A549 (cell line): ENCODE measurements around the gene PTBP1.

Experiments
- CEBPB ChIP-seq, 2 experiments: fragments of >200 bp in 1 of 2; sonication (Bioruptor Twin) in 1 of 2; formaldehyde crosslinking in 1 of 2; IDR thresholded peaks; 2 replicates each; pipeline ENCODE4 v1.6.1; 2012 to 2016
- CTCF ChIP-seq: fragments of >200 bp; sonication (Bioruptor Twin); formaldehyde crosslinking; IDR thresholded peaks from 3 replicates; pipeline ENCODE4 v1.5.1; 2016
- KDM5A ChIP-seq: fragments of 200-600 bp; sonication (generic); IDR thresholded peaks from 2 replicates; pipeline ENCODE4 v1.6.1; 2016; ENCODE audit warnings: antibody characterized with exemption, mild to moderate bottlenecking
- MAX ChIP-seq: IDR thresholded peaks from 2 replicates; pipeline ENCODE4 v1.6.1; 2012
- MAZ ChIP-seq: fragments of 150-350 bp; IDR thresholded peaks from 2 replicates; pipeline ENCODE4 v1.6.1; 2014; ENCODE audit warnings: antibody characterized with exemption, low read depth, low read length, borderline replicate concordance
- NFE2L2 ChIP-seq: fragments of 150-350 bp; conservative IDR thresholded peaks from 2 replicates; pipeline ENCODE4 v1.6.1; 2014; ENCODE audit warnings: low read length
- POLR2A ChIP-seq: IDR thresholded peaks from 2 replicates; pipeline ENCODE4 v1.6.1; 2012; ENCODE audit warnings: mild to moderate bottlenecking, low read length
- RAD21 ChIP-seq, 2 experiments: fragments of >200 bp in 1 of 2; sonication (Bioruptor Twin) in 1 of 2; formaldehyde crosslinking in 1 of 2; IDR thresholded peaks in 1 of 2; conservative IDR thresholded peaks in 1 of 2; 2 replicates in 1 of 2; 3 replicates in 1 of 2; pipeline ENCODE4 v1.6.1; 2012 to 2018; ENCODE audit warnings: inconsistent platforms in 1 of 2
- USF2 ChIP-seq: fragments of 450-650 bp; IDR thresholded peaks from 2 replicates; pipeline ENCODE4 v1.6.1; 2014; ENCODE audit warnings: antibody characterized with exemption
- ZNF302 ChIP-seq: fragments of 250-450 bp; sonication (Bioruptor Pico); IDR thresholded peaks from 2 replicates; pipeline ENCODE4 v1.9.0; 2021; ENCODE audit warnings: inconsistent platforms, mild to moderate bottlenecking, moderate library complexity

GRCh38 chr19:811506-812048 lies 14.3 kb downstream of the PTBP1 start:
- TF ChIP-seq CTCF (no peak), USF2 (no peak), CEBPB (IDR thresholded peaks at IDR 0.05) (no peak), RAD21 (conservative IDR thresholded peaks at IDR 0.05 in 1 of 2, IDR thresholded peaks at IDR 0.05 in 1 of 2) (no peak), NFE2L2 (no peak), KDM5A (no peak), MAZ (no peak), POLR2A (no peak), ZNF302 (no peak), MAX (no peak)
